HEK293 (cell line): Measurements from ENCODE around the gene LIPJ.

Source experiments
- CTCF ChIA-PET: fragments of 350-600 bp; formaldehyde crosslinking; extraction: SDS; loops from one replicate; lab custom pipeline; 2021; ENCODE audit warnings: antibody characterized with exemption; lab: Yijun Ruan, JAX
- POLR2A ChIA-PET: fragments of 300-600 bp; formaldehyde crosslinking; extraction: SDS; loops from one replicate; lab custom pipeline; 2020; ENCODE audit warnings: antibody characterized with exemption, inconsistent platforms; lab: Yijun Ruan, JAX
- H3K27ac ChIP-seq: fragments of 200-500 bp; sonication (Bioruptor generic); 2 replicates; pipeline ENCODE4 v1.5.1; 2014; ENCODE audit warnings: low read depth, low read length, control low read depth, inconsistent platforms; ENCODE audit errors: extremely low read depth
- H3K36me3 ChIP-seq, 2 experiments: fragments of 200-500 bp in 1 of 2; sonication (Bioruptor generic) in 1 of 2; 1 replicate in 1 of 2; 2 replicates in 1 of 2; pipeline ENCODE4 v1.5.1; 2014 to 2017; ENCODE audit warnings: inconsistent platforms in 2 of 2, low read length in 2 of 2; ENCODE audit not compliant: control insufficient read depth in 2 of 2, insufficient read depth in 1 of 2
- H3K4me1 ChIP-seq: fragments of 200-500 bp; sonication (Bioruptor generic); 2 replicates; pipeline ENCODE4 v1.5.1; 2014; ENCODE audit warnings: mild to moderate bottlenecking, low read length, inconsistent platforms; ENCODE audit not compliant: control insufficient read depth, insufficient read depth
- H3K4me3 ChIP-seq: 2 replicates; pipeline ENCODE4 v1.5.1; 2011; ENCODE audit warnings: low read depth, mild to moderate bottlenecking, control low read depth, low read length, moderate library complexity
- H3K9me3 ChIP-seq: fragments of 200-500 bp; sonication (Bioruptor generic); 2 replicates; pipeline ENCODE4 v1.5.1; 2014; ENCODE audit warnings: low read depth, low read length, inconsistent platforms; ENCODE audit not compliant: control insufficient read depth, insufficient read depth
- HIC1 ChIP-seq: fragments of 450-650 bp; formaldehyde crosslinking; IDR thresholded peaks from 2 replicates; pipeline ENCODE4 v1.5.1; 2016; ENCODE audit warnings: missing biosample characterization, missing genetic modification characterization
- HOXC10 ChIP-seq: sonication (generic); formaldehyde crosslinking; IDR thresholded peaks from 2 replicates; pipeline ENCODE4 v1.8.1; 2023; ENCODE audit warnings: mild to moderate bottlenecking, missing genetic modification reagents
- MZF1 ChIP-seq: fragments of 450-650 bp; formaldehyde crosslinking; IDR thresholded peaks from 2 replicates; pipeline ENCODE4 v1.5.1; 2017; ENCODE audit warnings: missing biosample characterization, missing genetic modification characterization, borderline replicate concordance
- ZBTB1 ChIP-seq: fragments of 450-650 bp; formaldehyde crosslinking; IDR thresholded peaks from 2 replicates; pipeline ENCODE4 v1.5.1; 2016; ENCODE audit warnings: missing biosample characterization, missing genetic modification characterization
- ZBTB20 ChIP-seq: fragments of 450-650 bp; formaldehyde crosslinking; IDR thresholded peaks from 2 replicates; pipeline ENCODE4 v1.5.1; 2016; ENCODE audit warnings: missing biosample characterization, missing genetic modification characterization
- ZBTB8A ChIP-seq: fragments of 450-650 bp; formaldehyde crosslinking; IDR thresholded peaks from 2 replicates; pipeline ENCODE4 v1.5.1; 2016; ENCODE audit warnings: missing biosample characterization, missing genetic modification characterization
- ZFHX2 ChIP-seq: fragments of 450-650 bp; formaldehyde crosslinking; conservative IDR thresholded peaks from 2 replicates; pipeline ENCODE4 v1.5.1; 2016; ENCODE audit warnings: missing biosample characterization, missing genetic modification characterization
- ZFP37 ChIP-seq: fragments of 450-650 bp; formaldehyde crosslinking; IDR thresholded peaks from 2 replicates; pipeline ENCODE4 v1.5.1; 2016; ENCODE audit warnings: missing biosample characterization, missing genetic modification characterization
- ZFP41 ChIP-seq: fragments of 450-650 bp; formaldehyde crosslinking; IDR thresholded peaks from 2 replicates; pipeline ENCODE4 v1.5.1; 2016; ENCODE audit warnings: missing biosample characterization, missing genetic modification characterization, borderline replicate concordance
- ZFP69B ChIP-seq: fragments of 450-650 bp; formaldehyde crosslinking; IDR thresholded peaks from 2 replicates; pipeline ENCODE4 v1.5.1; 2016; ENCODE audit warnings: missing biosample characterization, missing genetic modification characterization
- ZNF114 ChIP-seq: fragments of 450-650 bp; formaldehyde crosslinking; IDR thresholded peaks from 2 replicates; pipeline ENCODE4 v1.5.0; 2017; ENCODE audit warnings: missing biosample characterization, missing genetic modification characterization
- ZNF157 ChIP-seq: fragments of 450-650 bp; formaldehyde crosslinking; IDR thresholded peaks from 2 replicates; pipeline ENCODE4 v1.5.1; 2016; ENCODE audit warnings: missing biosample characterization, missing genetic modification characterization
- ZNF16 ChIP-seq: fragments of 450-650 bp; formaldehyde crosslinking; IDR thresholded peaks from 2 replicates; pipeline ENCODE4 v1.5.1; 2016; ENCODE audit warnings: low read depth, missing biosample characterization, missing genetic modification characterization
- ZNF184 ChIP-seq: fragments of 450-650 bp; IDR thresholded peaks from 2 replicates; pipeline ENCODE4 v1.5.1; 2018; ENCODE audit warnings: missing biosample characterization, mild to moderate bottlenecking, missing genetic modification characterization
- ZNF211 ChIP-seq: fragments of 450-650 bp; formaldehyde crosslinking; IDR thresholded peaks from 2 replicates; pipeline ENCODE4 v1.5.1; 2016; ENCODE audit warnings: low read depth, missing biosample characterization, missing genetic modification characterization
- ZNF302 ChIP-seq: fragments of 450-650 bp; formaldehyde crosslinking; IDR thresholded peaks from 2 replicates; pipeline ENCODE4 v1.5.1; 2016; ENCODE audit warnings: missing biosample characterization, missing genetic modification characterization, low read depth
- ZNF335 ChIP-seq: fragments of 450-650 bp; formaldehyde crosslinking; conservative IDR thresholded peaks from 2 replicates; pipeline ENCODE4 v1.5.1; 2016; ENCODE audit warnings: missing biosample characterization, missing genetic modification characterization
- ZNF549 ChIP-seq: fragments of 450-650 bp; IDR thresholded peaks from 2 replicates; pipeline ENCODE4 v1.5.1; 2018; ENCODE audit warnings: missing biosample characterization, missing genetic modification characterization, mild to moderate bottlenecking, inconsistent platforms, moderate library complexity
- ZNF600 ChIP-seq: fragments of 450-650 bp; formaldehyde crosslinking; IDR thresholded peaks from 2 replicates; pipeline ENCODE4 v1.5.1; 2016; ENCODE audit warnings: missing biosample characterization, missing genetic modification characterization
- ZNF768 ChIP-seq: fragments of 450-650 bp; formaldehyde crosslinking; IDR thresholded peaks from 2 replicates; pipeline ENCODE4 v1.5.1; 2018; ENCODE audit warnings: missing biosample characterization, mild to moderate bottlenecking, missing genetic modification characterization
- ZNF785 ChIP-seq: fragments of 450-650 bp; formaldehyde crosslinking; IDR thresholded peaks from 2 replicates; pipeline ENCODE4 v1.5.1; 2016; ENCODE audit warnings: missing biosample characterization, missing genetic modification characterization
- ZNF843 ChIP-seq: fragments of 450-650 bp; formaldehyde crosslinking; IDR thresholded peaks from 2 replicates; pipeline ENCODE4 v1.5.1; 2016; ENCODE audit warnings: missing biosample characterization, missing genetic modification characterization

LIPJ gene

GRCh38 chr10:88642209-88642608 is 55.6 kb downstream of the LIPJ start:
- H3K27ac ChIP-seq = no peak overlapping the region
- ChIA-PET CTCF (no interaction called here), POLR2A (no interaction called here)
- TF ChIP-seq ZBTB8A (tag by site-specific recombination) = no peak
- TF ChIP-seq ZFP69B (tag by site-specific recombination) = no peak
- no peak for TF ChIP-seq ZFP37 (tag by site-specific recombination)
- no peak for TF ChIP-seq ZNF114 (tag by site-specific recombination)
- TF ChIP-seq ZFP41 (tag by site-specific recombination) = no peak
- TF ChIP-seq HOXC10 (CRISPR knock-in tag) = no peak
- no peak for TF ChIP-seq ZBTB20 (tag by site-specific recombination)
- TF ChIP-seq ZNF785 (tag by site-specific recombination) = no peak
- no peaks in the 10 kb centered on the region for H3K36me3 ChIP-seq
- no peaks in the 10 kb centered on the region; the same call in 1 of the 2 replicates for H3K9me3 ChIP-seq
- H3K4me1 ChIP-seq = no peaks in the 10 kb centered on the region
- H3K4me3 ChIP-seq = no peak overlapping the region

DNA sequence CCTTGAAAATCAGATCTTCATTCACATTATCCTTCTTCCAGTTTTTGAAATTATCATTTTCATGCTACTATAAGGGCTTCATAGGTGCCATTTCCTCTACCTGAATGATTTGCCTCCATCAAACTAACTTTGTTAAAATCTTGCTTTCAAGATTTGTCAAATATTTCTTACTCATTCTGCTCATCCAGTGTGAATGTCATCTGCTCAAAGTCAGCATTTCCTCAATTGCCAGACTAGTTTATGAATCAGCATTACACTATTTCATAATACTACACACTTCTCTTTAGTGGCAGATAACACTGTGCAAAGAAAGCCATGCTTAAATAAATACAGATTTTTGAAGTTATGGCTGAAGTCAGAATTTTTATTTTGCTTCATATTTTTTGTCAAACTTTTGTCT is 56.4 kb downstream of the LIPJ start:
- POLR2A ChIA-PET = no interaction called here
- H3K9me3 ChIP-seq = no peaks in the 10 kb centered on the region; the same call in 1 of the 2 replicates
- TF ChIP-seq ZNF768 = no peak
- TF ChIP-seq HIC1 = no peak
- TF ChIP-seq MZF1 = no peak
- no peak for TF ChIP-seq ZNF549 (tag by site-specific recombination)
- no peak for TF ChIP-seq ZNF211 (tag by site-specific recombination)
- TF ChIP-seq ZNF843 = no peak
- no peak for TF ChIP-seq ZNF785 (tag by site-specific recombination)
- TF ChIP-seq ZNF335 (tag by site-specific recombination) = no peak
- no peak for TF ChIP-seq ZNF600
- no peak for TF ChIP-seq ZNF302 (tag by site-specific recombination)
- CTCF ChIA-PET = no interaction called here
- no peaks in the 10 kb centered on the region for H3K36me3 ChIP-seq
- H3K4me3 ChIP-seq = no peak overlapping the region
- H3K27ac ChIP-seq = no peak overlapping the region
- no peaks in the 10 kb centered on the region for H3K4me1 ChIP-seq

DNA sequence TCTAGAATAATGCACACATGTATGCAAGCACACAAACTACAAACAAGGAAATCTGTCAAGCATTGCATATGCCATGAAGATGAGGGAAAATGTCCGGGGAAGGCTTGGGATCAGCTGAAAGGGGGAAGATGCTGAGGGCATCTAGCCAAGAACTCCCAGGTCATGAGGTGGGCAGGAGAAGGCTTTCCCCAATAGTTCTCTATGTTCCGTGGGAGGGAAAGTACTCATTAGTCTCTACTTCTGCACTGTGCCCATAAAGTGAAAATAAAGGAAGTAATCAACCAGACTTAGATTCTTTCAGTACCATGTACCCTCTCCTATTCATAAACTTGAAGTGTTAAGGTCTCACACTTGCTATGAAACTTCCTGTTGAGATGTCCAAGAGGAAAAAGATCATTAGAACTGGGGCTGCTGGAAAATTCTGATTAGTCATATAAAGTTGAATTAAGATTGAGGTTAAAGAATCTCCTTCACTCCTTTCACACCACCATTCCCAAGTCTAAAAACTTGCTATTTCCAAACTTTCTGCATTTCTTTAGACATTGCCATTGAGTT is 60.6 kb downstream of the LIPJ start:
- no peaks in the 10 kb centered on the region for H3K9me3 ChIP-seq
- ChIA-PET CTCF (no interaction called here), POLR2A (no interaction called here)
- H3K4me3 ChIP-seq = no peak overlapping the region
- no peak overlapping the region for H3K27ac ChIP-seq
- no peaks in the 10 kb centered on the region for H3K36me3 ChIP-seq
- H3K4me1 ChIP-seq = no peaks in the 10 kb centered on the region
- TF ChIP-seq ZFHX2 (tag by site-specific recombination) (0 out of 2 replicates have a peak, but pooled peaks have one; percentile 9), ZNF16 (tag by site-specific recombination) (no peak), ZBTB1 (no peak), ZNF184 (no peak), ZNF157 (no peak)
